Osteoblast (primary cell): ENCODE data around the gene SCAMP5. TPM values are rescaled to one million over a fixed set of nuclear protein-coding genes. Genes with fewer than 3 reads are reported as not detected.

Source experiments
- DNase-seq: peaks from one replicate; pipeline ENCODE4 v3.0.0; 2011; ENCODE audit warnings: low spot score, mixed read lengths; ENCODE audit not compliant: insufficient read length; ENCODE audit errors: missing footprints
- H2AFZ ChIP-seq: 2 replicates; pipeline ENCODE4 v1.6.0; 2011; ENCODE audit warnings: mild to moderate bottlenecking, low read length
- H3K27ac ChIP-seq: 2 replicates; pipeline ENCODE4 v1.5.1; 2011; ENCODE audit warnings: mild to moderate bottlenecking, low read depth, low read length, moderate library complexity
- H3K27me3 ChIP-seq: 2 replicates; pipeline ENCODE4 v1.6.0; 2012; ENCODE audit warnings: mild to moderate bottlenecking, control low read depth, inconsistent platforms, low read length, moderate library complexity; ENCODE audit not compliant: insufficient read depth
- H3K36me3 ChIP-seq: 2 replicates; pipeline ENCODE4 v1.5.1; 2011; ENCODE audit warnings: mild to moderate bottlenecking, low read length, control low read depth, moderate library complexity; ENCODE audit not compliant: insufficient read depth
- H3K4me1 ChIP-seq: 2 replicates; pipeline ENCODE4 v1.5.1; 2011; ENCODE audit warnings: mild to moderate bottlenecking, low read length, control low read depth, moderate library complexity; ENCODE audit not compliant: insufficient read depth
- H3K4me2 ChIP-seq: 2 replicates; pipeline ENCODE4 v1.6.0; 2011; ENCODE audit warnings: mild to moderate bottlenecking, low read length; ENCODE audit not compliant: insufficient read depth
- H3K4me3 ChIP-seq: fragments of 200-600 bp; sonication (generic); 3 replicates; pipeline ENCODE4 v1.5.1; 2012; ENCODE audit warnings: mild to moderate bottlenecking, low read length, inconsistent platforms; ENCODE audit not compliant: insufficient read depth
- H3K79me2 ChIP-seq: 2 replicates; pipeline ENCODE4 v1.6.0; 2012; ENCODE audit warnings: mild to moderate bottlenecking, low read length, control low read depth, inconsistent platforms; ENCODE audit not compliant: insufficient read depth
- H3K9me3 ChIP-seq: 2 replicates; pipeline ENCODE4 v1.5.1; 2011; ENCODE audit warnings: low read depth, low read length, control low read depth
- H4K20me1 ChIP-seq: 2 replicates; pipeline ENCODE4 v1.6.0; 2012; ENCODE audit warnings: mild to moderate bottlenecking, low read length, control low read depth; ENCODE audit not compliant: insufficient read depth
- CTCF ChIP-seq: IDR thresholded peaks from 2 replicates; pipeline ENCODE4 v1.5.1; 2011; ENCODE audit warnings: mild to moderate bottlenecking, low read depth, low read length, moderate library complexity; ENCODE audit errors: extremely low read depth
- total RNA-seq: library from RNA; depleted of rRNA; stranded (reverse); fragments of >200 nt; gene quantifications from 2 replicates; pipeline ENCODE4 v1.2.3, GENCODE V29; 2012

SCAMP5 gene
- total RNA-seq, 1 donor = 1.8 TPM

GRCh38 chr15:74957476-74958035 lies 37.8 kb upstream of the SCAMP5 start:
- Histone ChIP-seq H3K27me3 (peaks cover 59% of the 10 kb centered on the region), H3K27ac (no peak overlapping the region), H2AFZ (peak overlapping the region; percentile 81), H3K4me1 (peaks cover 24% of the 10 kb centered on the region), H3K4me2 (peak overlapping the region; percentile 84), H3K9me3 (no peaks in the 10 kb centered on the region), H3K4me3 (peak overlapping the region; percentile 73), H3K36me3 (no peaks in the 10 kb centered on the region), H4K20me1 (no peaks in the 10 kb centered on the region), H3K79me2 (no peaks in the 10 kb centered on the region)
- no peak for TF ChIP-seq CTCF
- DNase-seq = peak; percentile 82

- H3K4me1 ChIP-seq = peaks cover 24% of the 10 kb centered on the region
- no peak for TF ChIP-seq CTCF
- H3K27ac ChIP-seq = no peak overlapping the region
- H3K4me2 ChIP-seq = peak overlapping the region; percentile 84
- no peaks in the 10 kb centered on the region for H3K9me3 ChIP-seq
- peak; percentile 93 for DNase-seq
- peaks cover 59% of the 10 kb centered on the region for H3K27me3 ChIP-seq
- H3K4me3 ChIP-seq = peak overlapping the region; percentile 73
- peak overlapping the region; percentile 89 for H2AFZ ChIP-seq
- H4K20me1 ChIP-seq = no peaks in the 10 kb centered on the region
- H3K36me3 ChIP-seq = no peaks in the 10 kb centered on the region
- H3K79me2 ChIP-seq = no peaks in the 10 kb centered on the region
Observed at GRCh38 chr15:74958320-74958907, 36.9 kb upstream of the SCAMP5 start.

GRCh38 chr15:74958908-74959585 lies 36.3 kb upstream of the SCAMP5 start:
- DNase-seq = peak; percentile 68
- peaks cover 59% of the 10 kb centered on the region for H3K27me3 ChIP-seq
- no peak overlapping the region for H3K27ac ChIP-seq
- no peaks in the 10 kb centered on the region for H3K79me2 ChIP-seq
- H3K36me3 ChIP-seq = no peaks in the 10 kb centered on the region
- peak overlapping the region; percentile 84 for H3K4me2 ChIP-seq
- no peaks in the 10 kb centered on the region for H4K20me1 ChIP-seq
- H3K9me3 ChIP-seq = no peaks in the 10 kb centered on the region
- no peak for TF ChIP-seq CTCF
- H2AFZ ChIP-seq = peak overlapping the region; percentile 89
- peak overlapping the region; percentile 73 for H3K4me3 ChIP-seq
- H3K4me1 ChIP-seq = peaks cover 23% of the 10 kb centered on the region

GRCh38 chr15:74959586-74959939 lies 35.8 kb upstream of the SCAMP5 start:
- no peak for TF ChIP-seq CTCF
- Histone ChIP-seq H3K27ac (no peak overlapping the region), H4K20me1 (no peaks in the 10 kb centered on the region), H3K36me3 (no peaks in the 10 kb centered on the region), H3K4me2 (no peak overlapping the region), H3K27me3 (peaks cover 59% of the 10 kb centered on the region), H2AFZ (no peak overlapping the region), H3K9me3 (no peaks in the 10 kb centered on the region), H3K4me3 (no peak overlapping the region), H3K4me1 (peaks cover 20% of the 10 kb centered on the region), H3K79me2 (no peaks in the 10 kb centered on the region)
- DNase-seq = peak; percentile 61
